KMS-11 (cell line): ENCODE measurements around the gene CRYBG1.

ENCODE experiments used
- H2AFZ ChIP-seq: fragments of 200-600 bp; sonication (generic); 2 replicates; pipeline ENCODE4 v1.6.1; 2016; ENCODE audit warnings: antibody characterized with exemption, mixed run types, low read depth
- H3K27ac ChIP-seq: fragments of 200-600 bp; sonication (generic); 2 replicates; pipeline ENCODE4 v1.6.1; 2016; ENCODE audit warnings: mild to moderate bottlenecking, mixed run types
- H3K27me3 ChIP-seq: fragments of 200-600 bp; sonication (generic); 2 replicates; pipeline ENCODE4 v1.6.1; 2017; ENCODE audit warnings: mild to moderate bottlenecking, low read depth, mixed run types, moderate library complexity; ENCODE audit not compliant: insufficient read depth
- H3K36me3 ChIP-seq: fragments of 200-600 bp; sonication (generic); 2 replicates; pipeline ENCODE4 v1.6.1; 2017; ENCODE audit warnings: mild to moderate bottlenecking, mixed run types; ENCODE audit not compliant: insufficient read depth
- H3K4me1 ChIP-seq: fragments of 200-600 bp; sonication (generic); 2 replicates; pipeline ENCODE4 v1.6.1; 2016; ENCODE audit warnings: mild to moderate bottlenecking, low read depth, mixed run types; ENCODE audit not compliant: poor library complexity, severe bottlenecking
- H3K4me2 ChIP-seq: fragments of 200-600 bp; sonication (generic); 2 replicates; pipeline ENCODE4 v1.7.0; 2016; ENCODE audit warnings: mild to moderate bottlenecking, mixed run types
- H3K4me3 ChIP-seq: fragments of 200-600 bp; sonication (generic); IDR thresholded peaks from 2 replicates; pipeline ENCODE4 v1.6.1; 2017; ENCODE audit warnings: low read depth, low read length, mixed read lengths; ENCODE audit not compliant: insufficient read depth
- H3K79me2 ChIP-seq: fragments of 200-600 bp; sonication (generic); 2 replicates; pipeline ENCODE4 v1.6.1; 2016; ENCODE audit warnings: low read depth, mixed run types; ENCODE audit not compliant: insufficient read depth
- H3K9ac ChIP-seq: fragments of 200-600 bp; sonication (generic); 2 replicates; pipeline ENCODE4 v1.6.1; 2016; ENCODE audit warnings: mild to moderate bottlenecking, mixed run types
- H4K20me1 ChIP-seq: fragments of 200-600 bp; sonication (generic); 2 replicates; pipeline ENCODE4 v1.6.1; 2016; ENCODE audit warnings: mild to moderate bottlenecking, mixed run types; ENCODE audit not compliant: insufficient read depth
- TF ChIP-seq, protein P1 (sequence below): fragments of 200-600 bp; sonication (generic); conservative IDR thresholded peaks from 2 replicates; pipeline ENCODE4 v1.6.1; 2017; ENCODE audit warnings: low read depth, mild to moderate bottlenecking, antibody characterized with exemption, low read length, moderate library complexity, mixed read lengths

CRYBG1 gene

DNA sequence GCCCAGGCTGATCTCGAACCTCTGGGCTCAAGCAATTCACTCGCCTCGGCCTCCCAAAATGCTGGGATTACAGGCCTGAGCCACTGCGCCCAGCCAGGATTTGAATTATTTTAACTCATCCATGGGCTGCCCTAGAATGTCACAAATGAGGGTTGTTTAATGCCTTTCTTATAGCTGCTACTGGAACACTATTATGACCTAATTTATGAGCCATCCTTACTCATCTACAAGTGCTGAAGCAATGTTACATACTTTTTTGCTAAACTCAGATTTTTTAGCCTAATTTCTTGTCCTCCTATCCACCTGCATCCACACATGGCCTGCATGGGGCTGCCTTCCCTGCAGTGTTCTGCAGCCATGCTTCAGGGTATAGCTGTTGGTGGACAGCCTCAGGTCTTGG, 208.9 kb downstream of the CRYBG1 start:
- Histone ChIP-seq H3K27me3 (no peaks in the 10 kb centered on the region), H3K4me2 (no peak overlapping the region), H3K36me3 (no peaks in the 10 kb centered on the region), H3K4me1 (no peaks in the 10 kb centered on the region), H3K27ac (no peak overlapping the region), H3K79me2 (no peaks in the 10 kb centered on the region), H4K20me1 (no peaks in the 10 kb centered on the region), H2AFZ (no peak overlapping the region), H3K9ac (no peak overlapping the region), H3K4me3 (no peak overlapping the region)
- TF ChIP-seq, protein P1, sequence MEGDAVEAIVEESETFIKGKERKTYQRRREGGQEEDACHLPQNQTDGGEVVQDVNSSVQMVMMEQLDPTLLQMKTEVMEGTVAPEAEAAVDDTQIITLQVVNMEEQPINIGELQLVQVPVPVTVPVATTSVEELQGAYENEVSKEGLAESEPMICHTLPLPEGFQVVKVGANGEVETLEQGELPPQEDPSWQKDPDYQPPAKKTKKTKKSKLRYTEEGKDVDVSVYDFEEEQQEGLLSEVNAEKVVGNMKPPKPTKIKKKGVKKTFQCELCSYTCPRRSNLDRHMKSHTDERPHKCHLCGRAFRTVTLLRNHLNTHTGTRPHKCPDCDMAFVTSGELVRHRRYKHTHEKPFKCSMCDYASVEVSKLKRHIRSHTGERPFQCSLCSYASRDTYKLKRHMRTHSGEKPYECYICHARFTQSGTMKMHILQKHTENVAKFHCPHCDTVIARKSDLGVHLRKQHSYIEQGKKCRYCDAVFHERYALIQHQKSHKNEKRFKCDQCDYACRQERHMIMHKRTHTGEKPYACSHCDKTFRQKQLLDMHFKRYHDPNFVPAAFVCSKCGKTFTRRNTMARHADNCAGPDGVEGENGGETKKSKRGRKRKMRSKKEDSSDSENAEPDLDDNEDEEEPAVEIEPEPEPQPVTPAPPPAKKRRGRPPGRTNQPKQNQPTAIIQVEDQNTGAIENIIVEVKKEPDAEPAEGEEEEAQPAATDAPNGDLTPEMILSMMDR: no peak

DNA sequence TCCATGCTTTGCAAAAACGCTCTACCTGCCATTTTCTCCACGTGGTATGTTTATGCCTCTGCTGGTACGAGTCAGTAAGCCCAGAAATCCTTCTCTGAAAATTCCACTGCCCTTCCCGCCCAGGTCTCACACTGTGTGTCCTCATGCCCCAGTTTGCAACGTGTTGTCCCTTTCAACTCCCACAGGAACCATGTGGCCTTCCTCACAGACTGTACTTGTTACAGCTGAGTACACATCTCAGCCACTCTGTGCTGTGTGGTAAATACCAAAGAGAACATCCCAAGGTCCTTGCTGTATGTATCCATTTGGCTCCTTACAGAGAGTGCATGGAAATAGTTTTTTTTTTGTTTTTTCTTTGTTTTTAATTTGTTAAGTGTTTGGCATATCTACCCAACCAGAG, 211.9 kb downstream of the CRYBG1 start:
- Histone ChIP-seq H4K20me1 (no peaks in the 10 kb centered on the region), H3K27me3 (no peaks in the 10 kb centered on the region), H3K4me1 (no peaks in the 10 kb centered on the region), H3K4me3 (no peak overlapping the region), H3K36me3 (no peaks in the 10 kb centered on the region), H3K27ac (no peak overlapping the region), H3K79me2 (no peaks in the 10 kb centered on the region), H2AFZ (no peak overlapping the region), H3K4me2 (no peak overlapping the region), H3K9ac (no peak overlapping the region)
- TF ChIP-seq, protein P1: no peak

DNA sequence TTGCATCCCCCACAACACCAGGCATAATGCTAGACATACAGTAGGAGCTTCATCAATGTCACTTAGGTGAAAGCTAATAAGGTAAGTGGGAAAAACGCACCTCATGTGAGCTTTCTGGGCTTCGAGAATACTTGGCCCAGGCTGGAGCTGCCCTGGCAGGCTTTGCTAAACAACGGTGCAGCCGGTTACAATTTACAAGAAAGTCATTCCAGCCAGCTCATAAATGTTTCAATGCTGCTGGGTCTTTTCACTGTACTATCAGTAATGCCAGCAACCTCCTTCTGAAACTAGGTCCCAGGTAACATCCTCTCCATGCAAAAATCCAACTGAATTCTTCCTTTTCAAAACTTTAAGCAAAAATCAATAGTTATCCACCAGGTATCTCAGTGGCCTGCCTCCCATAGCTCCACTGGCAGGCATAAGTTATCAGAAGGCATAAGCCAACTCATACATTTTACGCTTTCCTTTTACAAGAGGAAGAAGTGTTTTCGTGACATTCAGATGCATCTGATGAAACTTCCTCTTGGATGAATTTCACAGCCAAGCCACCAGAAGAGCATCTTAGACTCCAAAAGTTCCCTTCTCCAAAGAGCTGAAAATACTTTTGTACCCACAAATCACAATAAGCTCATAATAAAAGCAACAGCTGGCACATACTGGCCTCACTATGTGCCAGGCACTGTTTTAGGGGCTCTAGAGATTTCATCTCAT, 212.5 kb downstream of the CRYBG1 start:
- no peaks in the 10 kb centered on the region for H3K36me3 ChIP-seq
- H3K79me2 ChIP-seq: no peaks in the 10 kb centered on the region
- H3K27me3 ChIP-seq: no peaks in the 10 kb centered on the region
- no peak overlapping the region for H2AFZ ChIP-seq
- TF ChIP-seq, protein P1: no peak
- no peak overlapping the region for H3K9ac ChIP-seq
- no peak overlapping the region for H3K4me2 ChIP-seq
- H3K4me3 ChIP-seq: no peak overlapping the region
- no peaks in the 10 kb centered on the region for H3K4me1 ChIP-seq
- no peak overlapping the region for H3K27ac ChIP-seq
- H4K20me1 ChIP-seq: no peaks in the 10 kb centered on the region

DNA sequence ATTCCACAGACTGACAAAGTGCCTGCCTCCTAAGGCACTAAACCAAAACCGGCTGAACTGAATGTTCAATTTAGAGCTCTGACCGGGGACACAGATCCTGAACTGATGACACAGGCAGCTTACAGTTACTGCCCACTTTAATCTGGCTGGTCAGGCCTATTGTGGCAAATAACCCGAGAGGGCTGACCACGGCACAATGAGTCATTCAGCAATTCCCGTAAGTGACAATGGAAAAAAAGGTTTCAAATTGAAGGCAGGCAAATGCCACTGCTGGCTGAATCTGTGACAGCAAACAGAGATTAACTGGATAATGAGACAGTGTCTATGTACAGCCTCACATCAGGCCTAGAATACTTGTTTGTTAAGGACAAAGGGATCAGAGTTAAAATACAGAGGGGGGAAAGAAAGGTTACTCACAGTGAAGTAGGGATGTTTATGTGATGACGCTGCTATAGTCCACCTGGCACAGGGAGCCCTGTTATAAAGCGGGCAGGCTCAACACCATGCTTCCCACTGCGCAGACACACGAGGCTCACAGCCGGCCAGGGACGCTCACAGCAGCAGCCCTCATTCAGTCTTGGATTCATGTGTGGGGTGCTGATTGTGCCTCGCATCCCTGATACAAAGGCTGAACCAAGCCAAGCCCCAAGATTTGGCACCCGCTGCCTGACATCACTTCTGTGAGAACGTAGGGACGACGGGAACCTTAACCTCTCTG, 214.4 kb downstream of the CRYBG1 start:
- TF ChIP-seq, protein P1: no peak
- H3K4me3 ChIP-seq: no peak overlapping the region
- H3K4me2 ChIP-seq: no peak overlapping the region

More for the DNA sequence above, 214.4 kb downstream of the CRYBG1 start:
- H3K79me2 ChIP-seq: no peaks in the 10 kb centered on the region
- no peak overlapping the region for H3K27ac ChIP-seq
- no peak overlapping the region for H3K9ac ChIP-seq
- no peaks in the 10 kb centered on the region for H3K4me1 ChIP-seq
- no peak overlapping the region for H2AFZ ChIP-seq
- H4K20me1 ChIP-seq: no peaks in the 10 kb centered on the region
- H3K36me3 ChIP-seq: no peaks in the 10 kb centered on the region
- no peaks in the 10 kb centered on the region for H3K27me3 ChIP-seq
